Transverse colon (tissue), 4 donors: ENCODE data around the gene RPS6KL1. TPM values are rescaled to one million over a fixed set of nuclear protein-coding genes. Genes with fewer than 3 reads are reported as not detected.

Source experiments
- DNase-seq: peaks from one replicate; pipeline ENCODE4 v3.0.0-alpha.2; 2019
- H3K27ac ChIP-seq, 4 donors: fragments of 200-600 bp; sonication (generic); 2 replicates each; pipeline ENCODE4 v1.5.1; 2016 to 2018; ENCODE audit warnings: inconsistent platforms in 4 of 4
- H3K27me3 ChIP-seq: fragments of 200-600 bp; sonication (generic); 2 replicates; pipeline ENCODE4 v1.5.1; 2017; ENCODE audit warnings: inconsistent platforms
- H3K36me3 ChIP-seq, 4 donors: fragments of 200-600 bp; sonication (generic); 2 replicates each; pipeline ENCODE4 v1.5.1; 2017 to 2019; ENCODE audit warnings: inconsistent platforms in 4 of 4
- H3K4me1 ChIP-seq, 4 donors: fragments of 200-600 bp; sonication (generic); 2 replicates each; pipeline ENCODE4 v1.5.1; 2017 to 2020; ENCODE audit warnings: inconsistent platforms in 4 of 4
- H3K4me3 ChIP-seq, 4 donors: fragments of 200-600 bp; sonication (generic); 1 replicate in 1 of 4; 2 replicates in 3 of 4; pipeline versions ENCODE4 v1.5.1 to v1.6.1; 2017 to 2019; ENCODE audit warnings: inconsistent platforms in 4 of 4
- H3K9me3 ChIP-seq, 2 donors: fragments of 200-600 bp; sonication (generic); 2 replicates each; pipeline ENCODE4 v1.5.1; 2017 to 2019; ENCODE audit warnings: inconsistent platforms in 2 of 2
- CTCF ChIP-seq, 5 experiments: fragments of 200-600 bp in 3 of 5; fragments of 450-650 bp in 2 of 5; sonication (generic) in 3 of 5; IDR thresholded peaks; 1 replicate in 2 of 5; 2 replicates in 3 of 5; pipeline ENCODE4 v1.5.1; 2016 to 2017; ENCODE audit warnings: antibody characterized with exemption in 5 of 5, inconsistent platforms in 3 of 5, mild to moderate bottlenecking in 2 of 5, moderate library complexity in 1 of 5
- EP300 ChIP-seq: sonication (generic); formaldehyde crosslinking; IDR thresholded peaks from one replicate; pipeline ENCODE4 v1.6.1; 2017; ENCODE audit warnings: antibody characterized with exemption, low read depth
- POLR2A ChIP-seq: fragments of 450-650 bp; IDR thresholded peaks from one replicate; pipeline ENCODE4 v1.6.1; 2016; ENCODE audit warnings: antibody characterized with exemption, mild to moderate bottlenecking, moderate library complexity
- POLR2AphosphoS5 ChIP-seq, 3 donors: sonication (generic); formaldehyde crosslinking; IDR thresholded peaks; one replicate each; pipeline ENCODE4 v1.6.1; 2016; ENCODE audit warnings: antibody characterized with exemption in 3 of 3
- WGBS, 2 donors: methylation state at CpG; one replicate each; pipeline ENCODE4 v1.1.5; 2018; ENCODE audit warnings: low coverage in 1 of 2; 5-methylcytosine and 5-hydroxymethylcytosine counted together
- in situ Hi-C, 4 donors: fragments of 200-750 bp; cut with MboI; loops; one replicate each; pipeline versions ENCODE4 v1.15.0 to v1.15.1; 2017; ENCODE audit warnings: low sequenced_read_pairs in 3 of 4, low pct_ligation_motif_present in 1 of 4, low pct_unique_long_range_greater_than_20kb in 1 of 4
- intact Hi-C: fragments of 100-400 bp; cut with DNase I; formaldehyde crosslinking; loops from one replicate; pipeline ENCODE4 v1.15.1; 2023; ENCODE audit warnings: low total_unique reads
- total RNA-seq, 4 donors: library from RNA; depleted of rRNA; stranded (reverse); fragments of >200 nt; gene quantifications; one replicate each; pipeline ENCODE4 v1.1.0, GENCODE V29; 2016

RPS6KL1 gene
- 10 to 100 TPM in 1 of 4 donors, 1 to 10 TPM in 2, not detected in 1; 6.4 to 54.1 (median 9.3) TPM for total RNA-seq

GRCh38 chr14:74922752-74923401, at the start of gene RPS6KL1:
Gene RPS6KL1 (minus strand): TSS chr14:74923260. CDS start chr14:74921541, 1,719 bp downstream.
- TF ChIP-seq EP300: no peak
- peak in 2 of 3 donors; percentile 46 to 48 for TF ChIP-seq POLR2AphosphoS5 (IDR thresholded peaks at IDR 0.05)
- H3K9me3 ChIP-seq: no peaks in the 10 kb centered on the region
- DNase-seq: peak; percentile 88
- WGBS, 2 donors: 8% methylated on average over 30 of the region's 51 CpGs; no CpG with 5 or more reads in 1 of the 2 donors
- intact Hi-C loops (no loop called here), in situ Hi-C loops (no loop called here)
- peak within 1 kb of the TSS; percentile 66 to 88 (median 76) for H3K4me3 ChIP-seq
- peak within 1 kb of the TSS; percentile 52 to 77 (median 58) for H3K27ac ChIP-seq
- H3K4me1 ChIP-seq: peaks cover 0 to 13% (median 7%) of the 10 kb centered on the region in 4 donors
- H3K27me3 ChIP-seq: no peaks in the 10 kb centered on the region
- H3K36me3 ChIP-seq: no peaks in the 10 kb centered on the region

- TF ChIP-seq CTCF (IDR thresholded peaks at IDR 0.05) (no peak), EP300 (no peak), POLR2AphosphoS5 (IDR thresholded peaks at IDR 0.05) (no peak), POLR2A (no peak)
- Histone ChIP-seq H3K36me3 (no peaks in the 10 kb centered on the region), H3K27ac (no peak overlapping the region), H3K9me3 (no peaks in the 10 kb centered on the region), H3K4me1 (peaks cover 0 to under 1% (median 0%) of the 10 kb centered on the region in 4 donors), H3K4me3 (no peak overlapping the region), H3K27me3 (no peaks in the 10 kb centered on the region)
- in situ Hi-C loops: no loop called here
- 50 to 72% methylated on average over 1 of the region's 1 CpG for WGBS, 2 donors
- DNase-seq: no peak
- intact Hi-C loops: loop anchor here (5.0 kb wide), 1 partner anchor 1513 kb away; no protein-coding TSS in a partner anchor
These were observed 45.8 kb upstream of the RPS6KL1 start for GRCh38 chr14:74968811-74969210.

- Histone ChIP-seq H3K4me1 (no peaks in the 10 kb centered on the region), H3K27ac (no peak overlapping the region), H3K27me3 (no peaks in the 10 kb centered on the region), H3K9me3 (no peaks in the 10 kb centered on the region), H3K36me3 (no peaks in the 10 kb centered on the region), H3K4me3 (no peak overlapping the region)
- WGBS, 2 donors: 75 to 76% methylated on average over 2 to 5 of the region's 5 CpGs
- in situ Hi-C loops: no loop called here
- intact Hi-C loops: loop anchor here (5.0 kb wide), 1 partner anchor 1517 kb away; no protein-coding TSS in a partner anchor
- no peak for DNase-seq
- TF ChIP-seq POLR2AphosphoS5 (IDR thresholded peaks at IDR 0.05) (no peak), CTCF (IDR thresholded peaks at IDR 0.05) (no peak), POLR2A (no peak)
These were observed 42.6 kb upstream of the RPS6KL1 start for GRCh38 chr14:74965486-74966153.

- H3K9me3 ChIP-seq: no peaks in the 10 kb centered on the region
- H3K4me1 ChIP-seq: no peaks in the 10 kb centered on the region
- no peak for DNase-seq
- 76 to 100% methylated on average over 1 to 4 of the region's 4 CpGs for WGBS, 2 donors
- no peak overlapping the region for H3K27ac ChIP-seq
- in situ Hi-C loops: no loop called here
- no peaks in the 10 kb centered on the region for H3K36me3 ChIP-seq
- no peak overlapping the region for H3K4me3 ChIP-seq
- TF ChIP-seq EP300: no peak
- no peak for TF ChIP-seq POLR2A
- TF ChIP-seq CTCF (IDR thresholded peaks at IDR 0.05): no peak
- no peak for TF ChIP-seq POLR2AphosphoS5 (IDR thresholded peaks at IDR 0.05)
- intact Hi-C loops: loop anchor here (5.0 kb wide), 1 partner anchor 1517 kb away; no protein-coding TSS in a partner anchor
- no peaks in the 10 kb centered on the region for H3K27me3 ChIP-seq
These were observed 41.9 kb upstream of the RPS6KL1 start for GRCh38 chr14:74964787-74965485.
